HepG2 (cell line): ENCODE results near the gene TLR5. TPM values are rescaled to one million over a fixed set of nuclear protein-coding genes. Genes with fewer than 3 reads are reported as not detected.

Experiments used
- ATAC-seq: fragments of 200-7000 bp; cut with Tn5 transposase; 3 replicates; pipeline ENCODE4 v1.9.1; 2020; ENCODE audit warnings: mild to moderate bottlenecking, moderate library complexity
- BruUV-seq: library from RNA; stranded (reverse); fragments of 400-500 nt; replicated peaks from 2 replicates; lab custom pipeline; 2021; lab: Mats Ljungman, UMichigan
- CTCF ChIA-PET: fragments of 300-600 bp; formaldehyde crosslinking; extraction: SDS; loops from one replicate; lab custom pipeline; 2021; ENCODE audit warnings: low total read pairs, inconsistent platforms, low intra/inter-chr PET ratio; lab: Yijun Ruan, JAX
- POLR2A ChIA-PET: fragments of 350-600 bp; sonication (Branson Sonifier 250); formaldehyde crosslinking; loops from one replicate; lab custom pipeline; 2020; ENCODE audit warnings: antibody characterized with exemption, inconsistent platforms; lab: Yijun Ruan, JAX
- DNase-seq: peaks from one replicate; pipeline ENCODE4 v3.0.0-alpha.2; 2015; ENCODE audit warnings: low spot score
- FAIRE-seq: peaks from 3 replicates; lab custom pipeline; 2011; peaks lifted over from hg19 to GRCh38; lab: Jason Lieb, UNC
- H2AFZ ChIP-seq: one replicate; pipeline ENCODE4 v1.6.1; 2011; ENCODE audit warnings: low read length, inconsistent platforms
- H3K27ac ChIP-seq: fragments of 300-600 bp; 3 replicates; pipeline ENCODE4 v1.8.0; 2011; ENCODE audit warnings: mixed run types, mild to moderate bottlenecking, mixed read lengths, low read length, inconsistent platforms; ENCODE audit not compliant: insufficient read depth; ENCODE audit errors: extremely low read length
- H3K27me3 ChIP-seq, 2 experiments: fragments of 200-600 bp in 1 of 2; 2 replicates in 1 of 2; 3 replicates in 1 of 2; pipeline versions ENCODE4 v1.6.0 to v1.8.0; 2011; ENCODE audit warnings: low read length in 2 of 2, mild to moderate bottlenecking in 2 of 2, moderate library complexity in 2 of 2, inconsistent platforms in 1 of 2; ENCODE audit not compliant: insufficient read depth in 2 of 2, control insufficient read depth in 1 of 2
- H3K36me3 ChIP-seq, 2 experiments: fragments of 200-600 bp in 1 of 2; replicated peaks in 1 of 2; 2 replicates in 1 of 2; 3 replicates in 1 of 2; pipeline versions ENCODE4 v1.5.1 to v1.8.0; 2011; ENCODE audit warnings: low read length in 2 of 2, inconsistent platforms in 1 of 2; ENCODE audit not compliant: insufficient read depth in 2 of 2, control insufficient read depth in 1 of 2
- H3K4me1 ChIP-seq: 2 replicates; pipeline ENCODE4 v1.5.1; 2012; ENCODE audit warnings: low read length, inconsistent platforms; ENCODE audit not compliant: insufficient read depth
- H3K4me2 ChIP-seq: 2 replicates; pipeline ENCODE4 v1.6.0; 2011; ENCODE audit warnings: low read depth, low read length, inconsistent platforms
- H3K4me3 ChIP-seq, 3 experiments: fragments of 200-600 bp in 1 of 3; sonication (generic), shearing (Covaris generic) in 1 of 3; replicated peaks in 1 of 3; 2 replicates each; pipeline ENCODE4 v1.5.1; 2011 to 2016; ENCODE audit warnings: low read length in 3 of 3, inconsistent platforms in 2 of 3, low read depth in 2 of 3, mild to moderate bottlenecking in 2 of 3, control low read depth in 1 of 3, mixed read lengths in 1 of 3; ENCODE audit not compliant: insufficient read depth in 1 of 3
- H3K79me2 ChIP-seq: one replicate; pipeline ENCODE4 v1.6.1; 2011; ENCODE audit warnings: low read length, inconsistent platforms; ENCODE audit not compliant: insufficient read depth
- H3K9ac ChIP-seq: 2 replicates; pipeline ENCODE4 v1.6.0; 2011; ENCODE audit warnings: mild to moderate bottlenecking, low read depth, low read length, inconsistent platforms; ENCODE audit not compliant: insufficient read depth
- H3K9me3 ChIP-seq: 2 replicates; pipeline ENCODE4 v1.5.1; 2012; ENCODE audit warnings: mild to moderate bottlenecking, low read length
- H4K20me1 ChIP-seq: 2 replicates; pipeline ENCODE4 v1.6.0; 2011; ENCODE audit warnings: inconsistent platforms, mild to moderate bottlenecking, low read length, moderate library complexity; ENCODE audit not compliant: insufficient read depth
- ATF7-NPFF ChIP-seq: sonication (generic); formaldehyde crosslinking; IDR thresholded peaks from 2 replicates; pipeline ENCODE4 v1.8.1; 2023; ENCODE audit warnings: mild to moderate bottlenecking, low read depth, missing genetic modification reagents, moderate library complexity
- JUNB ChIP-seq: sonication (generic); formaldehyde crosslinking; IDR thresholded peaks from 2 replicates; pipeline ENCODE4 v1.8.0; 2022; ENCODE audit warnings: missing genetic modification reagents, mild to moderate bottlenecking, borderline replicate concordance
- YEATS2 ChIP-seq: sonication (generic); formaldehyde crosslinking; IDR thresholded peaks from 2 replicates; pipeline ENCODE4 v1.4.0; 2020; ENCODE audit warnings: missing genetic modification reagents, borderline replicate concordance
- ZNF343 ChIP-seq: sonication (generic); formaldehyde crosslinking; IDR thresholded peaks from 2 replicates; pipeline ENCODE4 v1.4.0; 2020; ENCODE audit warnings: mild to moderate bottlenecking, missing genetic modification reagents
- ZNF7 ChIP-seq: IDR thresholded peaks from 2 replicates; pipeline ENCODE4 v1.6.1; 2016; ENCODE audit warnings: missing biosample characterization, missing genetic modification reagents
- WGBS: methylation state at CpG from one replicate; pipeline ENCODE4 v1.1.6; 2017; ENCODE audit warnings: low lambda C conversion rate; 5-methylcytosine and 5-hydroxymethylcytosine counted together
- in situ Hi-C: cut with HindIII; loops from 2 replicates; pipeline ENCODE4 v1.10.0; 2017; ENCODE audit warnings: low pct_unique_long_range_greater_than_20kb; ENCODE audit not compliant: extremely low pct_ligation_motif_present
- intact Hi-C: fragments of 100-400 bp; cut with micrococcal nuclease; formaldehyde crosslinking; loops from one replicate; pipeline ENCODE4 v1.10.0; 2022; ENCODE audit not compliant: unreplicated experiment
- polyA plus RNA-seq, 8 experiments: library from polyadenylated mRNA; depleted of rRNA in 3 of 8; stranded (reverse) in 7 of 8; unstranded in 1 of 8; fragments of >200 nt; fragmentation: Illumina TruSeq in 4 of 8; extraction: Trizol in 4 of 8; gene quantifications; 2 replicates each; pipeline versions ENCODE4 v1.2.1 to v1.2.3, GENCODE V29; 2011 to 2016; ENCODE audit warnings: low read depth in 4 of 8, missing spikeins in 1 of 8, mixed read lengths in 1 of 8; ENCODE audit not compliant: insufficient read depth in 1 of 8
- total RNA-seq, 5 experiments: library from RNA; depleted of rRNA; stranded (reverse); fragments of >200 nt; fragmentation: Illumina TruSeq; extraction: Trizol; gene quantifications; 2 replicates each; pipeline ENCODE4 v1.2.3, GENCODE V29; 2016; ENCODE audit warnings: low read depth in 1 of 5

Gene TLR5
- total and polyA plus RNA-seq, 2 of the 13 experiments (the other 11 are each of a cell fraction or from before 2014, with no cell fraction given): not detected

- H3K9me3 ChIP-seq: no peaks in the 10 kb centered on the region
- TF ChIP-seq ZNF343 (CRISPR knock-in tag): no peak
- TF ChIP-seq ATF7-NPFF (CRISPR knock-in tag): no peak
- TF ChIP-seq YEATS2 (CRISPR knock-in tag): no peak
- TF ChIP-seq, all 625 proteins: peak for 0
- no peaks in the 10 kb centered on the region for H3K4me1 ChIP-seq
- no peak overlapping the region for H2AFZ ChIP-seq
- POLR2A ChIA-PET: no interaction called here
- BruUV-seq: no TSS peak
- no peaks in the 10 kb centered on the region for H3K36me3 ChIP-seq
- peaks cover 0 to 17% of the 10 kb centered on the region in 2 experiments; a peak in 2 of 5 replicates for H3K27me3 ChIP-seq
- no peak overlapping the region for H3K9ac ChIP-seq
- intact Hi-C loops (no loop called here), in situ Hi-C loops (loop anchor here (25.0 kb wide), 1 partner anchor 614 kb away; no protein-coding TSS in a partner anchor)
- 22% methylated on average over 3 of the region's 3 CpGs for WGBS
- DNase-seq: no peak
- FAIRE-seq: no peak
- no peaks in the 10 kb centered on the region for H3K79me2 ChIP-seq
- no peak overlapping the region for H3K4me2 ChIP-seq
- H4K20me1 ChIP-seq: no peaks in the 10 kb centered on the region
- CTCF ChIA-PET: no interaction called here
- H3K27ac ChIP-seq: no peak overlapping the region
- no peak for ATAC-seq
- no peak overlapping the region for H3K4me3 ChIP-seq
Measured at GRCh38 chr1:223075834-223076233, 67.2 kb downstream of the TLR5 start.

GRCh38 chr1:223074445-223075300 is 68.4 kb downstream of the TLR5 start:
- Histone ChIP-seq H3K9me3 (no peaks in the 10 kb centered on the region), H3K4me2 (no peak overlapping the region; the same call in 1 of the 2 replicates), H3K27me3 (peaks cover 0 to 13% of the 10 kb centered on the region in 2 experiments; a peak in 1 of 5 replicates), H3K36me3 (no peaks in the 10 kb centered on the region), H2AFZ (no peak overlapping the region), H3K9ac (no peak overlapping the region), H3K27ac (no peak overlapping the region), H4K20me1 (no peaks in the 10 kb centered on the region), H3K4me3 (no peak overlapping the region), H3K4me1 (no peaks in the 10 kb centered on the region), H3K79me2 (no peaks in the 10 kb centered on the region)
- ChIA-PET POLR2A (no interaction called here), CTCF (no interaction called here)
- 20% methylated on average over 10 of the region's 10 CpGs for WGBS
- intact Hi-C loops (no loop called here), in situ Hi-C loops (loop anchor here (25.0 kb wide), 1 partner anchor 612 kb away; no protein-coding TSS in a partner anchor)
- TF ChIP-seq ZNF7 (CRISPR knock-in tag) (0 out of 2 replicates have a peak, but pooled peaks have one; percentile 11), JUNB (CRISPR knock-in tag) (no peak)
- DNase-seq: no peak
- no TSS peak for BruUV-seq
- no peak for FAIRE-seq
- ATAC-seq: no peak
